Liver (tissue), 3 donors: Measurements from ENCODE around the gene CRISPLD2.

Source experiments
- EGR1 ChIP-seq, 2 donors: IDR thresholded peaks; 2 replicates each; pipeline ENCODE4 v1.6.1; 2016 to 2018; ENCODE audit warnings: antibody characterized with exemption in 2 of 2, low read depth in 2 of 2
- JUND ChIP-seq, 2 donors: IDR thresholded peaks; 2 replicates each; pipeline ENCODE4 v1.6.1; 2016; ENCODE audit warnings: antibody characterized with exemption in 2 of 2
- NR2F2 ChIP-seq: IDR thresholded peaks from 2 replicates; pipeline ENCODE4 v1.6.1; 2016; ENCODE audit warnings: antibody characterized with exemption
- RAD21 ChIP-seq, 2 donors: IDR thresholded peaks; 2 replicates each; pipeline ENCODE4 v1.6.1; 2016; ENCODE audit warnings: antibody characterized with exemption in 2 of 2, mild to moderate bottlenecking in 2 of 2
- RXRA ChIP-seq, 2 donors: IDR thresholded peaks; 2 replicates each; pipeline ENCODE4 v1.6.1; 2017 to 2018; ENCODE audit warnings: antibody characterized with exemption in 2 of 2, mild to moderate bottlenecking in 1 of 2
- SP1 ChIP-seq: IDR thresholded peaks from 2 replicates; pipeline ENCODE4 v1.6.1; 2018; ENCODE audit warnings: antibody characterized with exemption, mild to moderate bottlenecking
- TAF1 ChIP-seq: conservative IDR thresholded peaks from 2 replicates; pipeline ENCODE4 v1.6.1; 2016; ENCODE audit warnings: antibody characterized with exemption, mild to moderate bottlenecking
- YY1 ChIP-seq: IDR thresholded peaks from 2 replicates; pipeline ENCODE4 v1.6.1; 2016; ENCODE audit warnings: antibody characterized with exemption, mild to moderate bottlenecking
- TF ChIP-seq, protein P1 (sequence below): fragments of 150-350 bp; IDR thresholded peaks from 2 replicates; pipeline ENCODE4 v1.5.1; 2017; ENCODE audit warnings: improper control_type of control experiment, low read depth, low read length; ENCODE audit not compliant: missing input control
- TF ChIP-seq, protein P2 (sequence below): IDR thresholded peaks from 2 replicates; pipeline ENCODE4 v1.6.1; 2016; ENCODE audit warnings: antibody characterized with exemption
- TF ChIP-seq, protein P3 (sequence below): IDR thresholded peaks from 2 replicates; pipeline ENCODE4 v1.6.1; 2016; ENCODE audit warnings: antibody characterized with exemption
- TF ChIP-seq, protein P4 (sequence below): IDR thresholded peaks from 2 replicates; pipeline ENCODE4 v1.6.1; 2016; ENCODE audit warnings: antibody characterized with exemption
- TF ChIP-seq, protein P5 (sequence below): IDR thresholded peaks from 2 replicates; pipeline ENCODE4 v1.6.1; 2016; ENCODE audit warnings: antibody characterized with exemption, mild to moderate bottlenecking
- donor health status: healthy.
- donor health status: healthy.

DNA sequence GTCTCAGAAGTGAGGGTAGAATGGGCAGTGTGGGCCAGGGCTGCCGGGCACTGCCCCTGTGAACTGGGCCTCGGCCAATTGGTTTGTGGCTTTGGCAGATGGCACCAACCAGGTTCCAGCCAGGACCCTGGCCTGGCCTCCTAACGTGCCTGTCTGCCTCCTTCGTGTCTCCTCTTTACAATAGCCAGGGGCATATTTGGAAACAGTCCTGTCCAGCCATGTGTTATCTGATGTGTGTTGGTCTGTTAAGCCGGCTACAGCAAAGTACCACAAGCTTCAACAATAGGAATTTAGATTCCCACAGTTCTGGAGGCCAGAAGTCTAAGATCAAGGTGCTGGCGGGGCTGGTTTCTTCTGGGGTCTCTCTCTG, 14.6 kb downstream of the CRISPLD2 start:
- TF ChIP-seq, protein P1, sequence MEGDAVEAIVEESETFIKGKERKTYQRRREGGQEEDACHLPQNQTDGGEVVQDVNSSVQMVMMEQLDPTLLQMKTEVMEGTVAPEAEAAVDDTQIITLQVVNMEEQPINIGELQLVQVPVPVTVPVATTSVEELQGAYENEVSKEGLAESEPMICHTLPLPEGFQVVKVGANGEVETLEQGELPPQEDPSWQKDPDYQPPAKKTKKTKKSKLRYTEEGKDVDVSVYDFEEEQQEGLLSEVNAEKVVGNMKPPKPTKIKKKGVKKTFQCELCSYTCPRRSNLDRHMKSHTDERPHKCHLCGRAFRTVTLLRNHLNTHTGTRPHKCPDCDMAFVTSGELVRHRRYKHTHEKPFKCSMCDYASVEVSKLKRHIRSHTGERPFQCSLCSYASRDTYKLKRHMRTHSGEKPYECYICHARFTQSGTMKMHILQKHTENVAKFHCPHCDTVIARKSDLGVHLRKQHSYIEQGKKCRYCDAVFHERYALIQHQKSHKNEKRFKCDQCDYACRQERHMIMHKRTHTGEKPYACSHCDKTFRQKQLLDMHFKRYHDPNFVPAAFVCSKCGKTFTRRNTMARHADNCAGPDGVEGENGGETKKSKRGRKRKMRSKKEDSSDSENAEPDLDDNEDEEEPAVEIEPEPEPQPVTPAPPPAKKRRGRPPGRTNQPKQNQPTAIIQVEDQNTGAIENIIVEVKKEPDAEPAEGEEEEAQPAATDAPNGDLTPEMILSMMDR, result no peak
- TF ChIP-seq, protein P2, sequence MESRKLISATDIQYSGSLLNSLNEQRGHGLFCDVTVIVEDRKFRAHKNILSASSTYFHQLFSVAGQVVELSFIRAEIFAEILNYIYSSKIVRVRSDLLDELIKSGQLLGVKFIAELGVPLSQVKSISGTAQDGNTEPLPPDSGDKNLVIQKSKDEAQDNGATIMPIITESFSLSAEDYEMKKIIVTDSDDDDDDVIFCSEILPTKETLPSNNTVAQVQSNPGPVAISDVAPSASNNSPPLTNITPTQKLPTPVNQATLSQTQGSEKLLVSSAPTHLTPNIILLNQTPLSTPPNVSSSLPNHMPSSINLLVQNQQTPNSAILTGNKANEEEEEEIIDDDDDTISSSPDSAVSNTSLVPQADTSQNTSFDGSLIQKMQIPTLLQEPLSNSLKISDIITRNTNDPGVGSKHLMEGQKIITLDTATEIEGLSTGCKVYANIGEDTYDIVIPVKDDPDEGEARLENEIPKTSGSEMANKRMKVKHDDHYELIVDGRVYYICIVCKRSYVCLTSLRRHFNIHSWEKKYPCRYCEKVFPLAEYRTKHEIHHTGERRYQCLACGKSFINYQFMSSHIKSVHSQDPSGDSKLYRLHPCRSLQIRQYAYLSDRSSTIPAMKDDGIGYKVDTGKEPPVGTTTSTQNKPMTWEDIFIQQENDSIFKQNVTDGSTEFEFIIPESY, result no peak
- TF ChIP-seq JUND (IDR thresholded peaks at IDR 0.05) (no peak), EGR1 (IDR thresholded peaks at IDR 0.05; ENCODE audit: low read depth in 2 of 2) (no peak), RAD21 (IDR thresholded peaks at IDR 0.05) (no peak), RXRA (IDR thresholded peaks at IDR 0.05) (no peak), TAF1 (no peak), NR2F2 (no peak), YY1 (no peak), SP1 (no peak)
- TF ChIP-seq, protein P3, sequence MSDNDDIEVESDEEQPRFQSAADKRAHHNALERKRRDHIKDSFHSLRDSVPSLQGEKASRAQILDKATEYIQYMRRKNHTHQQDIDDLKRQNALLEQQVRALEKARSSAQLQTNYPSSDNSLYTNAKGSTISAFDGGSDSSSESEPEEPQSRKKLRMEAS, result no peak
- TF ChIP-seq, protein P4, sequence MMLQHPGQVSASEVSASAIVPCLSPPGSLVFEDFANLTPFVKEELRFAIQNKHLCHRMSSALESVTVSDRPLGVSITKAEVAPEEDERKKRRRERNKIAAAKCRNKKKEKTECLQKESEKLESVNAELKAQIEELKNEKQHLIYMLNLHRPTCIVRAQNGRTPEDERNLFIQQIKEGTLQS, result no peak
- TF ChIP-seq, protein P5, sequence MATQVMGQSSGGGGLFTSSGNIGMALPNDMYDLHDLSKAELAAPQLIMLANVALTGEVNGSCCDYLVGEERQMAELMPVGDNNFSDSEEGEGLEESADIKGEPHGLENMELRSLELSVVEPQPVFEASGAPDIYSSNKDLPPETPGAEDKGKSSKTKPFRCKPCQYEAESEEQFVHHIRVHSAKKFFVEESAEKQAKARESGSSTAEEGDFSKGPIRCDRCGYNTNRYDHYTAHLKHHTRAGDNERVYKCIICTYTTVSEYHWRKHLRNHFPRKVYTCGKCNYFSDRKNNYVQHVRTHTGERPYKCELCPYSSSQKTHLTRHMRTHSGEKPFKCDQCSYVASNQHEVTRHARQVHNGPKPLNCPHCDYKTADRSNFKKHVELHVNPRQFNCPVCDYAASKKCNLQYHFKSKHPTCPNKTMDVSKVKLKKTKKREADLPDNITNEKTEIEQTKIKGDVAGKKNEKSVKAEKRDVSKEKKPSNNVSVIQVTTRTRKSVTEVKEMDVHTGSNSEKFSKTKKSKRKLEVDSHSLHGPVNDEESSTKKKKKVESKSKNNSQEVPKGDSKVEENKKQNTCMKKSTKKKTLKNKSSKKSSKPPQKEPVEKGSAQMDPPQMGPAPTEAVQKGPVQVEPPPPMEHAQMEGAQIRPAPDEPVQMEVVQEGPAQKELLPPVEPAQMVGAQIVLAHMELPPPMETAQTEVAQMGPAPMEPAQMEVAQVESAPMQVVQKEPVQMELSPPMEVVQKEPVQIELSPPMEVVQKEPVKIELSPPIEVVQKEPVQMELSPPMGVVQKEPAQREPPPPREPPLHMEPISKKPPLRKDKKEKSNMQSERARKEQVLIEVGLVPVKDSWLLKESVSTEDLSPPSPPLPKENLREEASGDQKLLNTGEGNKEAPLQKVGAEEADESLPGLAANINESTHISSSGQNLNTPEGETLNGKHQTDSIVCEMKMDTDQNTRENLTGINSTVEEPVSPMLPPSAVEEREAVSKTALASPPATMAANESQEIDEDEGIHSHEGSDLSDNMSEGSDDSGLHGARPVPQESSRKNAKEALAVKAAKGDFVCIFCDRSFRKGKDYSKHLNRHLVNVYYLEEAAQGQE, result no peak
